H9 (cell line): ENCODE results near the gene CAND2. TPM values are rescaled to one million over a fixed set of nuclear protein-coding genes. Genes with fewer than 3 reads are reported as not detected.
"Not testable (repeated sequence)": the region's sequence is repeated elsewhere in the genome, so short reads cannot be mapped to it uniquely, and the experiment has no call there.

Source experiments
- DNase-seq: peaks from one replicate; pipeline ENCODE4 v3.0.0-alpha.2; 2017
- H2AFZ ChIP-seq: one replicate; pipeline ENCODE4 v1.6.1; 2013; ENCODE audit warnings: mild to moderate bottlenecking, low read length, control low read depth, moderate library complexity
- H2AK5ac ChIP-seq: 2 replicates; pipeline ENCODE4 v1.6.1; 2013; ENCODE audit warnings: low read length, control low read depth, mixed read lengths; ENCODE audit not compliant: insufficient read length
- H2BK120ac ChIP-seq: one replicate; pipeline ENCODE4 v1.6.1; 2013; ENCODE audit warnings: low read depth, mild to moderate bottlenecking, low read length, control low read depth, inconsistent platforms; ENCODE audit not compliant: poor library complexity, severe bottlenecking
- H2BK12ac ChIP-seq: 2 replicates; pipeline ENCODE4 v1.6.1; 2013; ENCODE audit warnings: low read length, control low read depth, mixed read lengths, low read depth; ENCODE audit not compliant: insufficient read length
- H2BK15ac ChIP-seq: 2 replicates; pipeline ENCODE4 v1.6.1; 2013; ENCODE audit warnings: low read depth, low read length, control low read depth
- H2BK20ac ChIP-seq: one replicate; pipeline ENCODE4 v1.6.1; 2013; ENCODE audit warnings: low read depth, mild to moderate bottlenecking, low read length, control low read depth, inconsistent platforms; ENCODE audit not compliant: poor library complexity, severe bottlenecking
- H2BK5ac ChIP-seq: 2 replicates; pipeline ENCODE4 v1.6.1; 2013; ENCODE audit warnings: low read length, control low read depth, mixed read lengths; ENCODE audit not compliant: insufficient read length
- H3K14ac ChIP-seq: 2 replicates; pipeline ENCODE4 v1.6.1; 2013; ENCODE audit warnings: low read length, control low read depth; ENCODE audit not compliant: insufficient read depth
- H3K18ac ChIP-seq: 2 replicates; pipeline ENCODE4 v1.6.1; 2013; ENCODE audit warnings: low read depth, mild to moderate bottlenecking, mixed read lengths, low read length, control low read depth; ENCODE audit not compliant: insufficient read length
- H3K23ac ChIP-seq: 2 replicates; pipeline ENCODE4 v1.6.1; 2013; ENCODE audit warnings: low read length, control low read depth, mixed read lengths, low read depth; ENCODE audit not compliant: insufficient read length
- H3K23me2 ChIP-seq: 2 replicates; pipeline ENCODE4 v1.6.1; 2013; ENCODE audit warnings: low read depth, mild to moderate bottlenecking, mixed read lengths, low read length, control low read depth; ENCODE audit not compliant: insufficient read length, poor library complexity, severe bottlenecking
- H3K27ac ChIP-seq: 2 replicates; pipeline ENCODE4 v1.5.1; 2013; ENCODE audit warnings: low read length, control low read depth, mixed read lengths, low read depth; ENCODE audit not compliant: insufficient read length
- H3K27me3 ChIP-seq: 2 replicates; pipeline ENCODE4 v1.6.1; 2013; ENCODE audit warnings: low read length, control low read depth, inconsistent platforms; ENCODE audit not compliant: insufficient read depth
- H3K4ac ChIP-seq: 2 replicates; pipeline ENCODE4 v1.6.1; 2013; ENCODE audit warnings: low read depth, mild to moderate bottlenecking, control low read depth, inconsistent platforms, low read length, moderate library complexity
- H3K4me1 ChIP-seq: 2 replicates; pipeline ENCODE4 v1.6.1; 2013; ENCODE audit warnings: low read length, control low read depth, inconsistent platforms; ENCODE audit not compliant: insufficient read depth
- H3K4me2 ChIP-seq: 2 replicates; pipeline ENCODE4 v1.6.1; 2013; ENCODE audit warnings: low read length, control low read depth, mixed read lengths; ENCODE audit not compliant: insufficient read length, insufficient read depth
- H3K56ac ChIP-seq: 2 replicates; pipeline ENCODE4 v1.6.1; 2013; ENCODE audit warnings: low read depth, mild to moderate bottlenecking, mixed read lengths, low read length, control low read depth; ENCODE audit not compliant: insufficient read length
- H3K79me1 ChIP-seq: 2 replicates; pipeline ENCODE4 v1.6.1; 2013; ENCODE audit warnings: low read depth, mild to moderate bottlenecking, moderate library complexity, low read length, control low read depth, inconsistent platforms; ENCODE audit not compliant: insufficient read depth, poor library complexity, severe bottlenecking
- H3K79me2 ChIP-seq: 2 replicates; pipeline ENCODE4 v1.6.1; 2013; ENCODE audit warnings: low read length, control low read depth, inconsistent platforms; ENCODE audit not compliant: insufficient read depth
- H3K9ac ChIP-seq: 2 replicates; pipeline ENCODE4 v1.6.1; 2013; ENCODE audit warnings: low read length, control low read depth, mixed read lengths; ENCODE audit not compliant: insufficient read length; ENCODE audit errors: extremely low read depth
- H3K9me3 ChIP-seq: one replicate; pipeline ENCODE4 v1.6.1; 2013; ENCODE audit warnings: low read depth, low read length, inconsistent platforms; ENCODE audit not compliant: control insufficient read depth
- H3T11ph ChIP-seq: one replicate; pipeline ENCODE4 v1.6.1; 2013; ENCODE audit warnings: mild to moderate bottlenecking, low read length, control low read depth, inconsistent platforms
- H4K20me1 ChIP-seq: one replicate; pipeline ENCODE4 v1.6.1; 2013; ENCODE audit not compliant: control insufficient read depth, insufficient read length, insufficient read depth
- H4K5ac ChIP-seq: 2 replicates; pipeline ENCODE4 v1.6.1; 2013; ENCODE audit warnings: low read depth, mild to moderate bottlenecking, mixed read lengths, low read length, control low read depth; ENCODE audit not compliant: insufficient read length
- H4K8ac ChIP-seq: replicated peaks from 2 replicates; pipeline ENCODE4 v1.6.1; 2013; ENCODE audit warnings: low read length, control low read depth, mixed read lengths, low read depth; ENCODE audit not compliant: insufficient read length
- H4K91ac ChIP-seq: 2 replicates; pipeline ENCODE4 v1.6.1; 2013; ENCODE audit warnings: low read depth, mild to moderate bottlenecking, moderate library complexity, mixed read lengths, low read length, control low read depth; ENCODE audit not compliant: insufficient read length
- H3K27ac Mint-ChIP-seq, 3 experiments: 2 replicates in 2 of 3; 3 replicates in 1 of 3; pipeline ENCODE4 v1.8.0; 2020 to 2021; ENCODE audit warnings: mixed read lengths in 3 of 3, mild to moderate bottlenecking in 1 of 3, moderate library complexity in 1 of 3
- H3K27me3 Mint-ChIP-seq: 2 replicates; pipeline ENCODE4 v1.8.0; 2021; ENCODE audit warnings: low read depth, mild to moderate bottlenecking, moderate library complexity, mixed read lengths
- H3K36me3 Mint-ChIP-seq, 3 experiments: 2 replicates in 2 of 3; 3 replicates in 1 of 3; pipeline ENCODE4 v1.8.0; 2020 to 2021; ENCODE audit warnings: low read depth in 3 of 3, mixed read lengths in 3 of 3; ENCODE audit not compliant: insufficient read depth in 1 of 3
- H3K4me1 Mint-ChIP-seq, 2 experiments: 2 replicates each; pipeline ENCODE4 v1.8.0; 2020; ENCODE audit warnings: mixed read lengths in 2 of 2
- H3K4me3 Mint-ChIP-seq, 2 experiments: 2 replicates in 1 of 2; 3 replicates in 1 of 2; pipeline ENCODE4 v1.8.0; 2020 to 2021; ENCODE audit warnings: mild to moderate bottlenecking in 2 of 2, mixed read lengths in 2 of 2, moderate library complexity in 1 of 2
- H3K9me3 Mint-ChIP-seq, 2 experiments: 2 replicates in 1 of 2; 3 replicates in 1 of 2; pipeline ENCODE4 v1.8.0; 2020; ENCODE audit warnings: mild to moderate bottlenecking in 2 of 2, mixed read lengths in 2 of 2, moderate library complexity in 1 of 2
- CTCF ChIP-seq: fragments of 200-600 bp; sonication (generic); conservative IDR thresholded peaks from 3 replicates; pipeline ENCODE4 v1.8.0; 2021; ENCODE audit warnings: antibody characterized with exemption, mild to moderate bottlenecking
- WGBS: extraction: QIAGEN DNeasy Blood & Tissue Kit; methylation state at CpG from one replicate; pipeline ENCODE4 v1.1.7; 2013; ENCODE audit warnings: missing lambda C conversion rate, low lambda C conversion rate, mixed read lengths; ENCODE audit not compliant: insufficient read length; ENCODE audit errors: extremely low coverage; 5-methylcytosine and 5-hydroxymethylcytosine counted together
- total RNA-seq: library from RNA; stranded (reverse); gene quantifications from 2 replicates; pipeline ENCODE4 v1.2.1, GENCODE V29; 2021

CAND2 gene
- total RNA-seq, 1 experiment from 2014 or later = 10.7 TPM

GRCh38 chr3:12839156-12839946 is 42.9 kb downstream of the CAND2 start:
- peaks cover 8% of the 10 kb centered on the region for H3K23me2 ChIP-seq

DNA sequence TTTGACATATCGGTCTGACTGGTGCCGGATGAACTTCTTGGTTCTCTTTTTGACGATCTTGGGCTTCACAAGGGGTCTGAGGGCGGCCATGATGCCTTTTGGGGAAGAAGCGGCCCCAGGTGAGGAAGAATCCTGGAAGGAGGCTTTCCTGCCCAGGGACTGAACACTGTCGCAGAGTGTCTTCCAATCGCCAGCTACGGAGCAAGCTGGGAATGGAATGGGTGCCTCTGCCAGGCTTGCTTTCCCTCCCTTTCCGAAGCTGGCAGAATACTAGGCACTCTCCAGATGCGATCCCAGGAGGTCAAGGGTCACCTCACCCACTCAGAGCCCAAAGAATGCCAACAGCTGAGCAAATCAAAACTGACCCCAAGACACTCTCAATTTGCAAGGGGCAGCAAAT is 43.7 kb downstream of the CAND2 start:
- H3K4me1 ChIP-seq, H3K27me3 Mint-ChIP-seq, H4K5ac ChIP-seq, H3K9me3 Mint-ChIP-seq, H4K91ac ChIP-seq, H3K56ac ChIP-seq, H4K8ac ChIP-seq, H2AK5ac ChIP-seq, H2BK5ac ChIP-seq, H3K18ac ChIP-seq, H3K4ac ChIP-seq, H2BK120ac ChIP-seq, H3K23me2 ChIP-seq, H3K27ac ChIP-seq, H2BK20ac ChIP-seq, H3K23ac ChIP-seq, H2AFZ ChIP-seq, DNase-seq, H3K9me3 ChIP-seq, H3K27me3 ChIP-seq, H2BK15ac ChIP-seq, H3K14ac ChIP-seq, H4K20me1 ChIP-seq, H2BK12ac ChIP-seq, H3T11ph ChIP-seq: not testable (repeated sequence)
- Histone ChIP-seq H3K79me1 (peaks cover 10% of the 10 kb centered on the region), H3K4me2 (peak overlapping the region; percentile 84), H3K79me2 (peaks cover 27% of the 10 kb centered on the region), H3K9ac (peak overlapping the region; percentile 100)
- H3K27ac Mint-ChIP-seq = peak overlapping the region; percentile 78 to 100 (median 99); a peak in 5 of 7 replicates
- H3K4me1 Mint-ChIP-seq = peaks cover 48 to 51% of the 10 kb centered on the region in 2 experiments
- H3K4me3 Mint-ChIP-seq = peak overlapping the region; percentile 96 to 98
- no CpG with 5 or more reads among the region's 10 CpGs for WGBS
- H3K36me3 Mint-ChIP-seq = peaks cover 54 to 62% (median 58%) of the 10 kb centered on the region in 3 experiments

More at GRCh38 chr3:12839156-12839946, 42.9 kb downstream of the CAND2 start:
- Histone ChIP-seq H4K91ac (no peak overlapping the region), H2AFZ (no peak overlapping the region), H2BK12ac (no peak overlapping the region), H3K9me3 (no peaks in the 10 kb centered on the region), H3K79me2 (peaks cover 27% of the 10 kb centered on the region), H3K56ac (no peak overlapping the region), H2BK5ac (no peak overlapping the region), H3K14ac (no peak overlapping the region), H4K8ac (no peak overlapping the region), H2AK5ac (no peak overlapping the region), H3K4me1 (peaks cover 3% of the 10 kb centered on the region), H4K5ac (no peak overlapping the region), H3K9ac (peak overlapping the region; percentile 100), H2BK20ac (no peak overlapping the region), H2BK120ac (no peak overlapping the region), H4K20me1 (peaks cover 2% of the 10 kb centered on the region), H2BK15ac (no peak overlapping the region), H3K4ac (no peak overlapping the region), H3K23ac (no peak overlapping the region), H3K27ac (no peak overlapping the region), H3T11ph (no peak overlapping the region), H3K18ac (no peak overlapping the region), H3K4me2 (peak overlapping the region; percentile 84), H3K79me1 (peaks cover 10% of the 10 kb centered on the region), H3K27me3 (no peaks in the 10 kb centered on the region)
- WGBS = no CpG with 5 or more reads among the region's 11 CpGs
- no peak for DNase-seq
- Mint-ChIP-seq H3K4me1 (peaks cover 55 to 58% of the 10 kb centered on the region in 2 experiments), H3K9me3 (no peaks in the 10 kb centered on the region), H3K27ac (peak overlapping the region; percentile 78 to 100 (median 99); a peak in 5 of 7 replicates), H3K36me3 (peaks cover 59 to 70% (median 66%) of the 10 kb centered on the region in 3 experiments), H3K27me3 (no peaks in the 10 kb centered on the region), H3K4me3 (peak overlapping the region; percentile 96 to 98)
- TF ChIP-seq CTCF = no peak
